Stomach smooth muscle (tissue), 2 donors: ENCODE results near the gene KCNK18.
"Not testable (repeated sequence)": the region's sequence is repeated elsewhere in the genome, so short reads cannot be mapped to it uniquely, and the experiment has no call there.

Experiments
- H3K27ac ChIP-seq: one replicate; pipeline ENCODE4 v1.7.0; 2013; ENCODE audit warnings: mild to moderate bottlenecking, low read length, inconsistent platforms
- H3K27me3 ChIP-seq, 2 donors: one replicate each; pipeline ENCODE4 v1.7.0; 2013; ENCODE audit warnings: low read length in 2 of 2; ENCODE audit not compliant: insufficient read depth in 2 of 2, control insufficient read depth in 1 of 2
- H3K36me3 ChIP-seq, 2 donors: one replicate each; pipeline ENCODE4 v1.7.0; 2013; ENCODE audit warnings: low read length in 2 of 2; ENCODE audit not compliant: control insufficient read depth in 2 of 2, insufficient read depth in 2 of 2
- H3K4me1 ChIP-seq: one replicate; pipeline ENCODE4 v1.7.0; 2013; ENCODE audit warnings: low read length; ENCODE audit not compliant: control insufficient read depth, insufficient read depth
- H3K4me3 ChIP-seq, 2 donors: one replicate each; pipeline ENCODE4 v1.7.0; 2013; ENCODE audit warnings: low read length in 2 of 2
- H3K9ac ChIP-seq, 2 donors: one replicate each; pipeline ENCODE4 v1.7.0; 2013; ENCODE audit warnings: low read length in 2 of 2, mild to moderate bottlenecking in 1 of 2
- H3K9me3 ChIP-seq, 2 donors: one replicate each; pipeline ENCODE4 v1.7.0; 2013; ENCODE audit warnings: low read length in 2 of 2; ENCODE audit not compliant: control insufficient read depth in 2 of 2
- donor health status: healthy.
- donor health status: Pancreatic carcinoma.

KCNK18 gene

DNA sequence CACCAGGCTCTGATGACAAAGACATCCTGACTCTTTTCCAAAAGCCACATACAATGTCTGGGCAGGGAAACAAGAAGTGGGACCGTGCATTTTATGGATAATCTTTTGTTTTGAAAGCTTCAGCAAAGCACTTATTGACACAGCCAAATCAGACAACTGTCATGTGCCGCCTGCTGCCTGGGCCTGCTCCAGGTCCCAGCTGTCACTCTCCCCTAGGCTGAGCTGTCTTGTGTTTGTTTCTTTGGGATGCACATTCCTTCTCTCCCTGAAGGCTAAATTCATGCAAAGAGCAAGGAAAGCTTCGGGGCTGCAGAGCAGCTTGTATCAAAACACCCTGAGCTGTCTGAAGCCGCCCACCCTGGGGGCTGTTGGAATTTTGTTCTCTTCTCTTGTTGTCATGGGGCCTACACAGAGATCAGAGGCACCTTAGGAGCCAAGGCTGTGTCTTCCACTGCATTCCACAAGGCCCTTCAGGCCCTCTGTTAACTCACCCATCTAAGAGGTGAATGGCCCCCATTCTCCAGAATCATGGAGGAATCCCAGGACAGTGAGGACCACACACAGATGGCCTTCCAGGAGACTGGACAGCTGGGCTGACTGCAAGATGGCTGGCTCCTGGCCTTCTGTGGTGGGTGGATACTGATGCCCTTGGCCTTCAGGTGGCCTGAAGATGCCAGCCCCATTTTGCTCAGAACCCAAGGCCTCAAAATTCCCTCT, 25.8 kb downstream of the KCNK18 start:
- Histone ChIP-seq H3K9me3 (no peaks in the 10 kb centered on the region), H3K36me3 (no peaks in the 10 kb centered on the region), H3K9ac (no peak overlapping the region), H3K27me3 (peaks cover 2 to 20% of the 10 kb centered on the region in 2 donors), H3K4me3 (no peak overlapping the region), H3K27ac (no peak overlapping the region), H3K4me1 (no peaks in the 10 kb centered on the region)

- Histone ChIP-seq H3K9me3 (no peaks in the 10 kb centered on the region), H3K4me3 (no peak overlapping the region), H3K4me1 (no peaks in the 10 kb centered on the region), H3K36me3 (no peaks in the 10 kb centered on the region), H3K27ac (no peak overlapping the region), H3K9ac (no peak overlapping the region), H3K27me3 (peaks cover 2 to 18% of the 10 kb centered on the region in 2 donors)
Observed at GRCh38 chr10:117223693-117224430, 26.6 kb downstream of the KCNK18 start.

DNA sequence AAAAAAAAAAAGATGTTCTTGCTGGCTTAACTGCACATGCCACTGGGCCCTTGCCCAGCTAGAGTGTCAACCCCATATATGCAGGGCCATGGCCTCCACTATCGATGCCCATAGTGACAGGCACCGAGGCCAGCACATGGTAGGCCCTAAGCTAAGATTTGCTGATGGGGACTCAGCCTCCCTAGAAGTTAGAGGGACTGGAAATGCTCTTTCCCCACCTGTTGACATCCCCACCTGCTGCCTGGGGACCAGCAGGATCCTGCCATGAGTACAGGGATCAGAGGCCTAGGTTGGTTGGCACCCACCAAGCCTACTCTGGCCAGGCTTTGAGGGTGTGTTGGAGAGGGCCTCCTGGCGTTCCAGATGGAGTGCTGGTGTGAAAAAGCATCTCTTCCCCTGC, 27.6 kb downstream of the KCNK18 start:
- Histone ChIP-seq H3K4me1 (no peaks in the 10 kb centered on the region), H3K9ac (no peak overlapping the region)

DNA sequence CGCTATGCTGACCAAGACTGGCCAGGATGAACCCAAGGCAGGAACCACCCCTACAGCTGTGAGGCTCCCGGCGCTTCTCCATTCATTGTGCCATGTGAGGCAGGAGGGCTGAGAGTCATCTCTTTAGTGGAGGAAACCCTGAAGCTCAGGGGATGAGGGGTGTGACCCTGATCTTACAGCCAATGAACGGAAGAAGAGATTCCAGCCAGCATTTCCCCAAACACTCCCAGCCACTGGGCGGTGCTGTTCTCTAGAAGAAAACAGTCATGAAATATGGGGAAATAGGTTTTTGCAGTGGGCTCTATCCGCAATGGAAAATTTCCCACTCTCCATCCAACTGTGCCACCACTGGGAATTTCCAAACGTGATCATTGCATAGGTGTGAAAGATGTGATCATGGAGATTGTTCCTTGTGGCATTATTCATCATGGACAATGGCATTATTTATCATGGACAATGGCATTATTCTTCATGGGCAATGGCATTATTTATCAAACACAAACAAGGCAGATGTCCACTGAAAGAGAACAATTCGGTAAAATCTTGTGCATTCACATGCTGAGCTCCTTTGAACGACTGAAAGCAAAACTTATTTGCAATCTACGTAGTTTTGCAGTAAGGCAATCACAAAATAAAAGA, 29.6 kb downstream of the KCNK18 start:
- H3K27me3 ChIP-seq: peaks cover 7 to 19% of the 10 kb centered on the region in 2 donors
- H3K27ac ChIP-seq: no peak overlapping the region
- no peak overlapping the region for H3K9ac ChIP-seq
- no peaks in the 10 kb centered on the region for H3K4me1 ChIP-seq
- no peaks in the 10 kb centered on the region for H3K9me3 ChIP-seq
- H3K36me3 ChIP-seq: no peaks in the 10 kb centered on the region
- H3K4me3 ChIP-seq: no peak overlapping the region

More for the DNA sequence above, 27.6 kb downstream of the KCNK18 start:
- no peak overlapping the region for H3K27ac ChIP-seq
- H3K36me3 ChIP-seq: no peaks in the 10 kb centered on the region
- peaks cover 5 to 16% of the 10 kb centered on the region in 2 donors for H3K27me3 ChIP-seq
- H3K9me3 ChIP-seq: no peaks in the 10 kb centered on the region
- H3K4me3 ChIP-seq: no peak overlapping the region

GRCh38 chr10:117228210-117228609, 30.9 kb downstream of the KCNK18 start:
- H3K9me3 ChIP-seq: no peaks in the 10 kb centered on the region
- H3K36me3 ChIP-seq: no peaks in the 10 kb centered on the region
- no peaks in the 10 kb centered on the region for H3K4me1 ChIP-seq
- no peak overlapping the region for H3K27ac ChIP-seq
- H3K9ac ChIP-seq: no peak overlapping the region
- H3K4me3 ChIP-seq: no peak overlapping the region
- peaks cover 6 to 19% of the 10 kb centered on the region in 2 donors for H3K27me3 ChIP-seq

GRCh38 chr10:117230107-117230506, 32.8 kb downstream of the KCNK18 start:
- H3K4me3 ChIP-seq, H3K4me1 ChIP-seq, H3K36me3 ChIP-seq, H3K27ac ChIP-seq, H3K9ac ChIP-seq, H3K9me3 ChIP-seq: not testable (repeated sequence)
- H3K27me3 ChIP-seq: peaks cover 5 to 14% of the 10 kb centered on the region in 2 donors

GRCh38 chr10:117237401-117237991, 40.2 kb downstream of the KCNK18 start:
- no peak overlapping the region for H3K9ac ChIP-seq
- H3K27me3 ChIP-seq: peaks cover 18 to 27% of the 10 kb centered on the region in 2 donors
- no peak overlapping the region for H3K27ac ChIP-seq
- H3K4me1 ChIP-seq: no peaks in the 10 kb centered on the region
- H3K9me3 ChIP-seq: no peaks in the 10 kb centered on the region
- no peak overlapping the region for H3K4me3 ChIP-seq
- no peaks in the 10 kb centered on the region for H3K36me3 ChIP-seq

DNA sequence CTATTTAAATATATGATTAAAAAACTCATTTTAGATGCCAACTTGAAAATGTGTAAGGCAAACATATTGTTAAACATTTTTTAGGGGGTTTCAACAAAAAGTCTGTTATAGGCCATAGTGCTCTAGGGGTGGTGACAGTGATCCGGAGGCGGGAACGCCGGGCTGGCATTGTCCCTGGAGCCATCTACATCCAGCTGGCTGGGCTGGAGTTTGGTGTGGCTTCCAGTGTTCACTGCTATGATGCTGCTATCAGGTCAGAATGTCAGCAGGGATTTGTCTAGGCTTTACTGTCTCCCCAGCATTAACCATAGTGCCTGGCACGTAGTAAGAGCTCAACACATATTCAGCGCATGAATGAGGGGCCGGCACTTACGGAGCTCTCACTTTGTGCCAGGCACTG, 41.8 kb downstream of the KCNK18 start:
- Histone ChIP-seq H3K4me1 (no peaks in the 10 kb centered on the region), H3K9ac (no peak overlapping the region), H3K36me3 (no peaks in the 10 kb centered on the region), H3K27ac (no peak overlapping the region), H3K4me3 (no peak overlapping the region), H3K9me3 (no peaks in the 10 kb centered on the region), H3K27me3 (peaks cover 21 to 32% of the 10 kb centered on the region in 2 donors)

- Histone ChIP-seq H3K9me3 (no peaks in the 10 kb centered on the region), H3K27ac (no peak overlapping the region), H3K36me3 (no peaks in the 10 kb centered on the region), H3K27me3 (peaks cover 27 to 36% of the 10 kb centered on the region in 2 donors), H3K4me1 (no peaks in the 10 kb centered on the region), H3K9ac (no peak overlapping the region), H3K4me3 (no peak overlapping the region)
Observed at GRCh38 chr10:117239721-117240620, 42.7 kb downstream of the KCNK18 start.
